ENCODE measurements around the gene KCTD6.

The KCTD6 gene

GRCh38 chr3:58487140-58487886, 4.6 kb upstream of the KCTD6 start:
- no peak for DNase-seq

- no peak for DNase-seq
Measured at GRCh38 chr3:58488967-58489366, 2.9 kb upstream of the KCTD6 start.

- DNase-seq: no peak
Measured at GRCh38 chr3:58490860-58491501, 915 bp upstream of the KCTD6 start.

- peak; percentile 9 for DNase-seq
Measured at GRCh38 chr3:58492494-58492905, 604 bp downstream of the KCTD6 start.

- DNase-seq: no peak
Measured at GRCh38 chr3:58494107-58494506, 2.2 kb downstream of the KCTD6 start.

GRCh38 chr3:58495101-58495500, 3.2 kb downstream of the KCTD6 start:
- no peak for DNase-seq

- no peak for DNase-seq
Measured at GRCh38 chr3:58496206-58496857, 4.4 kb downstream of the KCTD6 start.

- DNase-seq: peak; percentile 23
Measured at GRCh38 chr3:58497097-58497496, 5.2 kb downstream of the KCTD6 start.

GRCh38 chr3:58502872-58503271, 11.0 kb downstream of the KCTD6 start:
- no peak for DNase-seq

GRCh38 chr3:58507356-58508078, 15.6 kb downstream of the KCTD6 start:
- DNase-seq: no peak

- DNase-seq: no peak
Measured at GRCh38 chr3:58508437-58508836, 16.5 kb downstream of the KCTD6 start.

GRCh38 chr3:58514405-58514804, 22.5 kb downstream of the KCTD6 start:
- DNase-seq: no peak

GRCh38 chr3:58518291-58518789, 26.4 kb downstream of the KCTD6 start:
- DNase-seq: peak; percentile 45

- DNase-seq: no peak
Measured at GRCh38 chr3:58519668-58520402, 27.9 kb downstream of the KCTD6 start.

- DNase-seq: peak; percentile 12
Measured at GRCh38 chr3:58520403-58521335, 28.8 kb downstream of the KCTD6 start.

GRCh38 chr3:58521336-58521670, 29.4 kb downstream of the KCTD6 start:
- DNase-seq: no peak

- no peak for DNase-seq
Measured at GRCh38 chr3:58521917-58522631, 30.2 kb downstream of the KCTD6 start.

GRCh38 chr3:58522759-58523425, 31.0 kb downstream of the KCTD6 start:
- DNase-seq: no peak

GRCh38 chr3:58524326-58524888, 32.5 kb downstream of the KCTD6 start:
- no peak for DNase-seq

- no peak for DNase-seq
Measured at GRCh38 chr3:58526515-58526957, 34.6 kb downstream of the KCTD6 start.
